ENCODE data around the gene MYCBP2. TPM values are rescaled to one million over a fixed set of nuclear protein-coding genes. Genes with fewer than 3 reads are reported as not detected.

MYCBP2 gene
- total and polyA plus RNA-seq, 4 donors, result 12.1 to 86.4 (median 30.0) TPM

GRCh38 chr13:77118134-77118533 is 208.8 kb downstream of the MYCBP2 start:
- TF ChIP-seq HNF4G (IDR thresholded peaks at IDR 0.05) (no peak), FOXA2 (IDR thresholded peaks at IDR 0.05) (no peak), YY1 (IDR thresholded peaks at IDR 0.05) (no peak), JUND (IDR thresholded peaks at IDR 0.05) (no peak), GABPA (IDR thresholded peaks at IDR 0.05 in 1 of 2, conservative IDR thresholded peaks at IDR 0.05 in 1 of 2) (no peak)
- TF ChIP-seq, protein P1, sequence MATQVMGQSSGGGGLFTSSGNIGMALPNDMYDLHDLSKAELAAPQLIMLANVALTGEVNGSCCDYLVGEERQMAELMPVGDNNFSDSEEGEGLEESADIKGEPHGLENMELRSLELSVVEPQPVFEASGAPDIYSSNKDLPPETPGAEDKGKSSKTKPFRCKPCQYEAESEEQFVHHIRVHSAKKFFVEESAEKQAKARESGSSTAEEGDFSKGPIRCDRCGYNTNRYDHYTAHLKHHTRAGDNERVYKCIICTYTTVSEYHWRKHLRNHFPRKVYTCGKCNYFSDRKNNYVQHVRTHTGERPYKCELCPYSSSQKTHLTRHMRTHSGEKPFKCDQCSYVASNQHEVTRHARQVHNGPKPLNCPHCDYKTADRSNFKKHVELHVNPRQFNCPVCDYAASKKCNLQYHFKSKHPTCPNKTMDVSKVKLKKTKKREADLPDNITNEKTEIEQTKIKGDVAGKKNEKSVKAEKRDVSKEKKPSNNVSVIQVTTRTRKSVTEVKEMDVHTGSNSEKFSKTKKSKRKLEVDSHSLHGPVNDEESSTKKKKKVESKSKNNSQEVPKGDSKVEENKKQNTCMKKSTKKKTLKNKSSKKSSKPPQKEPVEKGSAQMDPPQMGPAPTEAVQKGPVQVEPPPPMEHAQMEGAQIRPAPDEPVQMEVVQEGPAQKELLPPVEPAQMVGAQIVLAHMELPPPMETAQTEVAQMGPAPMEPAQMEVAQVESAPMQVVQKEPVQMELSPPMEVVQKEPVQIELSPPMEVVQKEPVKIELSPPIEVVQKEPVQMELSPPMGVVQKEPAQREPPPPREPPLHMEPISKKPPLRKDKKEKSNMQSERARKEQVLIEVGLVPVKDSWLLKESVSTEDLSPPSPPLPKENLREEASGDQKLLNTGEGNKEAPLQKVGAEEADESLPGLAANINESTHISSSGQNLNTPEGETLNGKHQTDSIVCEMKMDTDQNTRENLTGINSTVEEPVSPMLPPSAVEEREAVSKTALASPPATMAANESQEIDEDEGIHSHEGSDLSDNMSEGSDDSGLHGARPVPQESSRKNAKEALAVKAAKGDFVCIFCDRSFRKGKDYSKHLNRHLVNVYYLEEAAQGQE (IDR thresholded peaks at IDR 0.05), result no peak
- H3K36me3 ChIP-seq (ENCODE audit: control insufficient read depth in 4 of 4, insufficient read depth in 3 of 4, low read depth in 1 of 4, low read length in 3 of 4), result peaks cover 0 to 16% (median 12%) of the 10 kb centered on the region in 4 donors
- H3K27me3 ChIP-seq (ENCODE audit: control insufficient read depth in 4 of 4, insufficient read depth in 4 of 4, low read length in 3 of 4), result no peaks in the 10 kb centered on the region
- no peak for DNase-seq (ENCODE audit: low spot score)
- WGBS, result 95% methylated on average over 3 of the region's 3 CpGs
- no peak overlapping the region for H3K4me3 ChIP-seq (ENCODE audit: low read depth in 1 of 3, low read length in 3 of 3)
- H3K9ac ChIP-seq (ENCODE audit: low read depth in 1 of 2, low read length in 2 of 2), result no peak overlapping the region
- no peaks in the 10 kb centered on the region for H3K9me3 ChIP-seq (ENCODE audit: control insufficient read depth in 4 of 4, low read length in 3 of 4)
- H3K4me1 ChIP-seq (ENCODE audit: control insufficient read depth in 4 of 4, insufficient read depth in 4 of 4, low read length in 3 of 4), result no peaks in the 10 kb centered on the region
- no peak overlapping the region for H3K27ac ChIP-seq (ENCODE audit: low read depth in 1 of 2, low read length in 2 of 2)

- no peaks in the 10 kb centered on the region for H3K27me3 ChIP-seq (ENCODE audit: control insufficient read depth in 4 of 4, insufficient read depth in 4 of 4, low read length in 3 of 4)
- no peak for DNase-seq (ENCODE audit: low spot score)
- no peaks in the 10 kb centered on the region for H3K9me3 ChIP-seq (ENCODE audit: control insufficient read depth in 4 of 4, low read length in 3 of 4)
- H3K4me3 ChIP-seq (ENCODE audit: low read depth in 1 of 3, low read length in 3 of 3), result no peak overlapping the region
- TF ChIP-seq RXRA (IDR thresholded peaks at IDR 0.05), result no peak
- H3K36me3 ChIP-seq (ENCODE audit: control insufficient read depth in 4 of 4, insufficient read depth in 3 of 4, low read depth in 1 of 4, low read length in 3 of 4), result peaks cover 0 to 16% (median 12%) of the 10 kb centered on the region in 4 donors
- no peaks in the 10 kb centered on the region for H3K4me1 ChIP-seq (ENCODE audit: control insufficient read depth in 4 of 4, insufficient read depth in 4 of 4, low read length in 3 of 4)
- no peak overlapping the region for H3K9ac ChIP-seq (ENCODE audit: low read depth in 1 of 2, low read length in 2 of 2)
- H3K27ac ChIP-seq (ENCODE audit: low read depth in 1 of 2, low read length in 2 of 2), result no peak overlapping the region
Observed at GRCh38 chr13:77114271-77114670, 212.6 kb downstream of the MYCBP2 start.

DNA sequence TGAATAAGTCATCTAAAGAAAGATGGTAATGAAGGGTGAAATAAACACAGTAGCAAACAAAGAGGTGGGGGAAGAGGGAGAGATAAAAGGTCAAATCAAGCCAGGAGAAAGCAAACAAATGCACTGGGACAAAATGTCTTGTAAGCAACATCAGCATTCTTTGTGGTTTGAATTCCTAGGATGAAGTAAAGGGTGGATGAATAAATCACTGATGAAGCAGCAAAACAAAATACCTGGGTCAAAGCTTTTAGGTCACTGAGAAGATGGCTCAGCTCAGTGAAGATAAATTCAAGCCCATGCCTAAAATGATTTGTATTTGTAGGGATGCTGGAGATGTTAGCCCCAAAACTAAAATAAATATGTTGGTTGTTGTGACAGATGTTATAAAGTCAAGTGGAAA is 213.4 kb downstream of the MYCBP2 start:
- DNase-seq (ENCODE audit: low spot score), result no peak
- H3K9me3 ChIP-seq (ENCODE audit: control insufficient read depth in 4 of 4, low read length in 3 of 4), result no peaks in the 10 kb centered on the region
- peaks cover 0 to 16% (median 11%) of the 10 kb centered on the region in 4 donors for H3K36me3 ChIP-seq (ENCODE audit: control insufficient read depth in 4 of 4, insufficient read depth in 3 of 4, low read depth in 1 of 4, low read length in 3 of 4)
- no peaks in the 10 kb centered on the region for H3K4me1 ChIP-seq (ENCODE audit: control insufficient read depth in 4 of 4, insufficient read depth in 4 of 4, low read length in 3 of 4)
- no peak overlapping the region for H3K4me3 ChIP-seq (ENCODE audit: low read depth in 1 of 3, low read length in 3 of 3)
- no peaks in the 10 kb centered on the region for H3K27me3 ChIP-seq (ENCODE audit: control insufficient read depth in 4 of 4, insufficient read depth in 4 of 4, low read length in 3 of 4)
- H3K9ac ChIP-seq (ENCODE audit: low read depth in 1 of 2, low read length in 2 of 2), result no peak overlapping the region
- TF ChIP-seq RXRA (IDR thresholded peaks at IDR 0.05) (no peak), GABPA (IDR thresholded peaks at IDR 0.05 in 1 of 2, conservative IDR thresholded peaks at IDR 0.05 in 1 of 2) (no peak), YY1 (IDR thresholded peaks at IDR 0.05) (no peak), FOXA2 (IDR thresholded peaks at IDR 0.05) (no peak), EGR1 (IDR thresholded peaks at IDR 0.05; ENCODE audit: low read depth in 2 of 2) (no peak), HNF4A (conservative IDR thresholded peaks at IDR 0.05) (no peak)
- TF ChIP-seq, protein P1 (IDR thresholded peaks at IDR 0.05), result no peak
- no peak overlapping the region for H3K27ac ChIP-seq (ENCODE audit: low read depth in 1 of 2, low read length in 2 of 2)

Data from liver (tissue), 9 donors.